Ishikawa (cell line): Measurements from ENCODE around the gene UBE2QL1.

Experiments
- CEBPB ChIP-seq: IDR thresholded peaks from 2 replicates; pipeline ENCODE4 v1.6.1; 2012
- CREB1 ChIP-seq: IDR thresholded peaks from 2 replicates; pipeline ENCODE4 v1.6.1; 2012; ENCODE audit warnings: low read depth
- EGR1 ChIP-seq: IDR thresholded peaks from 2 replicates; pipeline ENCODE4 v1.6.1; 2012
- EP300 ChIP-seq: IDR thresholded peaks from 2 replicates; pipeline ENCODE4 v1.6.1; 2012; ENCODE audit warnings: borderline replicate concordance
- FOXM1 ChIP-seq: IDR thresholded peaks from 2 replicates; pipeline ENCODE4 v1.6.1; 2012; ENCODE audit warnings: low read depth, borderline replicate concordance
- MAX ChIP-seq: IDR thresholded peaks from 2 replicates; pipeline ENCODE4 v1.6.1; 2012
- NFIC ChIP-seq: IDR thresholded peaks from 2 replicates; pipeline ENCODE4 v1.6.1; 2012
- RAD21 ChIP-seq: IDR thresholded peaks from 2 replicates; pipeline ENCODE4 v1.6.1; 2012; ENCODE audit warnings: low read depth
- TAF1 ChIP-seq: IDR thresholded peaks from 2 replicates; pipeline ENCODE4 v1.6.1; 2012; ENCODE audit warnings: low read depth, mild to moderate bottlenecking
- TCF12 ChIP-seq: IDR thresholded peaks from 2 replicates; pipeline ENCODE4 v1.6.1; 2012; ENCODE audit warnings: low read depth
- TEAD4 ChIP-seq: IDR thresholded peaks from 2 replicates; pipeline ENCODE4 v1.6.1; 2012
- USF1 ChIP-seq: IDR thresholded peaks from 2 replicates; pipeline ENCODE4 v1.6.1; 2012
- YY1 ChIP-seq: IDR thresholded peaks from 2 replicates; pipeline ENCODE4 v1.6.1; 2012; ENCODE audit warnings: low read depth
- ZBTB7A ChIP-seq: IDR thresholded peaks from 2 replicates; pipeline ENCODE4 v1.6.1; 2012; ENCODE audit warnings: low read depth
- TF ChIP-seq, protein P1 (sequence below): IDR thresholded peaks from 2 replicates; pipeline ENCODE4 v1.6.1; 2012; ENCODE audit warnings: low read depth, mild to moderate bottlenecking

UBE2QL1 gene

GRCh38 chr5:6493681-6494454 lies 45.2 kb downstream of the UBE2QL1 start:
- no peak for TF ChIP-seq USF1
- no peak for TF ChIP-seq YY1
- TF ChIP-seq ZBTB7A = no peak
- TF ChIP-seq, protein P1, sequence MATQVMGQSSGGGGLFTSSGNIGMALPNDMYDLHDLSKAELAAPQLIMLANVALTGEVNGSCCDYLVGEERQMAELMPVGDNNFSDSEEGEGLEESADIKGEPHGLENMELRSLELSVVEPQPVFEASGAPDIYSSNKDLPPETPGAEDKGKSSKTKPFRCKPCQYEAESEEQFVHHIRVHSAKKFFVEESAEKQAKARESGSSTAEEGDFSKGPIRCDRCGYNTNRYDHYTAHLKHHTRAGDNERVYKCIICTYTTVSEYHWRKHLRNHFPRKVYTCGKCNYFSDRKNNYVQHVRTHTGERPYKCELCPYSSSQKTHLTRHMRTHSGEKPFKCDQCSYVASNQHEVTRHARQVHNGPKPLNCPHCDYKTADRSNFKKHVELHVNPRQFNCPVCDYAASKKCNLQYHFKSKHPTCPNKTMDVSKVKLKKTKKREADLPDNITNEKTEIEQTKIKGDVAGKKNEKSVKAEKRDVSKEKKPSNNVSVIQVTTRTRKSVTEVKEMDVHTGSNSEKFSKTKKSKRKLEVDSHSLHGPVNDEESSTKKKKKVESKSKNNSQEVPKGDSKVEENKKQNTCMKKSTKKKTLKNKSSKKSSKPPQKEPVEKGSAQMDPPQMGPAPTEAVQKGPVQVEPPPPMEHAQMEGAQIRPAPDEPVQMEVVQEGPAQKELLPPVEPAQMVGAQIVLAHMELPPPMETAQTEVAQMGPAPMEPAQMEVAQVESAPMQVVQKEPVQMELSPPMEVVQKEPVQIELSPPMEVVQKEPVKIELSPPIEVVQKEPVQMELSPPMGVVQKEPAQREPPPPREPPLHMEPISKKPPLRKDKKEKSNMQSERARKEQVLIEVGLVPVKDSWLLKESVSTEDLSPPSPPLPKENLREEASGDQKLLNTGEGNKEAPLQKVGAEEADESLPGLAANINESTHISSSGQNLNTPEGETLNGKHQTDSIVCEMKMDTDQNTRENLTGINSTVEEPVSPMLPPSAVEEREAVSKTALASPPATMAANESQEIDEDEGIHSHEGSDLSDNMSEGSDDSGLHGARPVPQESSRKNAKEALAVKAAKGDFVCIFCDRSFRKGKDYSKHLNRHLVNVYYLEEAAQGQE = no peak
- no peak for TF ChIP-seq EGR1
- TF ChIP-seq CEBPB = no peak
- no peak for TF ChIP-seq MAX

DNA sequence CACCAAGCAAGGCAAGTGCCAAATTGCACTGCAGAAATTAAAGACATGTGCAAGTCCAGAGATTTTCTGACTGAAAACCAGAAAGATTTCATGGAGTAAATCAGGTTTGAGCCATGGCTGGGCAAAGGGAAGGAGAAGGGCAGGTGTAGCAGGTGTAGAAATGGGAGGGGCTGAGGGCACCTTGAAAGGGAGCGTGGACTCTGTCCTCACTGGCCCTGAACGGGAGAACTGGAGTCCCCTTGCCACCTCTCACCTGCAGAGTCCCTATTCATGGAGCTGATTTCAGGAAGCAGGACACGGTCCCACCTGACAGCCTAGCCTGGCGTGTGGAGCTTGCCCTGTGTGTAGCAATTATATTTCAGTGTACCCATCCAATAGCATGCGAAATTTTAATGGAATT lies 46.3 kb downstream of the UBE2QL1 start:
- TF ChIP-seq TCF12 (no peak), MAX (no peak), CREB1 (no peak), CEBPB (no peak), EP300 (no peak), FOXM1 (no peak), ZBTB7A (no peak), USF1 (no peak), YY1 (no peak), TEAD4 (no peak), NFIC (no peak), RAD21 (no peak), EGR1 (no peak), TAF1 (no peak)
- TF ChIP-seq, protein P1 = no peak

DNA sequence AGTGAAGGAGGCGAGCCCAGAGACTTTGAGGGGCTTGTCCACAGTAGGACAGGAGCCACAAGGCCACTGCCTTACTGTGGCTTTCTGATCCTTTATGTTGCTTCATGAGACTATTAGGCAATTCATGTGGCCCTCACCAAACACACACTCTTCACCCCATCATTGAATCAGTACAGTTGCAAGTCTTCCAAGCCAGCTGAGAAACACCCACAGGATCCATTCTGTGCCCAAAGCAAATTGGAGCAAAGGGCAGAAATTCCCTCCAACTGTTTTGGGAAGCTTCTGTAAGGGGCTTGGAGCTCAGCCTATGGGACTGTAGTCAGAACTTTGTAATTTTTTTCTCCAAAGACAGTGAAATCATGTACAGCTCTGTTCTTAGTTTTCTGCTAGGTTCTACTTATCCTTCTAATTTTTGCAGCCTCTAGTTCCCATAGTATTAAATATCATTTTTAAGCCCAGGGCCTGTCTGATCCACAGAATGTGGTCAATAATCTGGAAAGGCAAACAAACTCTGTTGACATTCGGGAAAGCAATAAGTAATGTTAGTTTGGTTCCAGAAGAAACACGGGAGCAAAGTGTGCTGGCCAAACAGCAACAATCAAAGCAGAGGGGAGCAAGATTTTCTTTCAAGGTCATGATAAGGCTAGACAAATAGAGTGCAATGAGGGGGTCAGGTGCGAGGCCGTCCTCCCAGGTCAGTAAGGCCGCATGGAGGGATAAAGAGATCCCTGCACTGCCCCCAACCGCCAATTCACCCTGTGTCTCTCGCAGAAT lies 47.0 kb downstream of the UBE2QL1 start:
- TF ChIP-seq RAD21 (no peak), CEBPB (no peak), TCF12 (no peak), USF1 (no peak), CREB1 (no peak), NFIC (no peak), EGR1 (no peak), ZBTB7A (no peak), MAX (no peak), FOXM1 (no peak)
- TF ChIP-seq, protein P1 = no peak
